ENCODE results near the gene MEF2C.

The MEF2C gene

GRCh38 chr5:88671106-88671504, 211.9 kb downstream of the MEF2C start:
- DNase-seq = no peak

GRCh38 chr5:88670461-88670860, 212.5 kb downstream of the MEF2C start:
- no peak for DNase-seq

- DNase-seq = no peak
Measured at GRCh38 chr5:88669371-88670050, 213.5 kb downstream of the MEF2C start.

- DNase-seq = no peak
Measured at GRCh38 chr5:88667496-88668201, 215.3 kb downstream of the MEF2C start.
